H1 (cell line): ENCODE measurements around the gene ADPRHL1.

Source experiments
- CHD2 ChIP-seq: IDR thresholded peaks from 2 replicates; pipeline ENCODE4 v1.6.1; 2012; ENCODE audit warnings: low read length, improper control_type of control experiment
- NANOG ChIP-seq: IDR thresholded peaks from 2 replicates; pipeline ENCODE4 v1.6.1; 2011; ENCODE audit warnings: low read length, low read depth, mild to moderate bottlenecking, inconsistent platforms; ENCODE audit not compliant: insufficient read depth, poor library complexity, severe bottlenecking
- POLR2AphosphoS5 ChIP-seq: IDR thresholded peaks from 2 replicates; pipeline ENCODE4 v1.6.1; 2011; ENCODE audit warnings: low read depth, low read length
- YY1 ChIP-seq: IDR thresholded peaks from 2 replicates; pipeline ENCODE4 v1.6.1; 2011; ENCODE audit warnings: low read depth, mild to moderate bottlenecking, low read length
- TF ChIP-seq, protein P1 (sequence below), 3 experiments: IDR thresholded peaks; 1 replicate in 2 of 3; 2 replicates in 1 of 3; pipeline versions ENCODE4 v1.5.1 to v1.6.1; 2011; ENCODE audit warnings: low read length in 3 of 3, mild to moderate bottlenecking in 3 of 3, inconsistent platforms in 2 of 3, low read depth in 1 of 3, moderate library complexity in 1 of 3; ENCODE audit not compliant: insufficient read depth in 1 of 3; ENCODE audit errors: control extremely low read depth in 1 of 3

DNA sequence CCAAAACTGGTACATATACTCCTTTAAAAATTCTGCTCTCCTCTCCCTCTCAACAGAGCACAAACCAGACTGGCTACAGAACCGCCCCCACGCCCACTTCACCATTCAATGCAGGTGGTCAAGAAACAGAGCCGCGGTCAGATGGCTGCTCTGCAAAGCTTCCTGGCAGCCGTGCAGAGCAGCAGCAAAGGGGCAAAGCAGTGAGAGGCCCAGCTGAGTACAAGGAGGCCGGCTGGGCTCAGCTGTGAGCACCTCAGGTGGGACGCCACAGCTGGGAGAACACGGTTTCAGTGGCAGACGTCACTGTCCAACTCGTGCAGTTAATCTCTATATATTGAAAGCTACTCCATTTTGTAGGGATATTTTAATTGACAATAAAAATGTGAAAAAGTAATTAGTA, 97.7 kb downstream of the ADPRHL1 start:
- TF ChIP-seq, protein P1, sequence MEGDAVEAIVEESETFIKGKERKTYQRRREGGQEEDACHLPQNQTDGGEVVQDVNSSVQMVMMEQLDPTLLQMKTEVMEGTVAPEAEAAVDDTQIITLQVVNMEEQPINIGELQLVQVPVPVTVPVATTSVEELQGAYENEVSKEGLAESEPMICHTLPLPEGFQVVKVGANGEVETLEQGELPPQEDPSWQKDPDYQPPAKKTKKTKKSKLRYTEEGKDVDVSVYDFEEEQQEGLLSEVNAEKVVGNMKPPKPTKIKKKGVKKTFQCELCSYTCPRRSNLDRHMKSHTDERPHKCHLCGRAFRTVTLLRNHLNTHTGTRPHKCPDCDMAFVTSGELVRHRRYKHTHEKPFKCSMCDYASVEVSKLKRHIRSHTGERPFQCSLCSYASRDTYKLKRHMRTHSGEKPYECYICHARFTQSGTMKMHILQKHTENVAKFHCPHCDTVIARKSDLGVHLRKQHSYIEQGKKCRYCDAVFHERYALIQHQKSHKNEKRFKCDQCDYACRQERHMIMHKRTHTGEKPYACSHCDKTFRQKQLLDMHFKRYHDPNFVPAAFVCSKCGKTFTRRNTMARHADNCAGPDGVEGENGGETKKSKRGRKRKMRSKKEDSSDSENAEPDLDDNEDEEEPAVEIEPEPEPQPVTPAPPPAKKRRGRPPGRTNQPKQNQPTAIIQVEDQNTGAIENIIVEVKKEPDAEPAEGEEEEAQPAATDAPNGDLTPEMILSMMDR (IDR thresholded peaks at IDR 0.05; ENCODE audit: control extremely low read depth in 1 of 3, insufficient read depth in 1 of 3, low read depth in 1 of 3, low read length in 3 of 3): no peak
- TF ChIP-seq YY1: no peak
- TF ChIP-seq NANOG: no peak
- TF ChIP-seq CHD2: no peak
- TF ChIP-seq POLR2AphosphoS5: no peak
